Lung (tissue), 12 donors: ENCODE data around the gene SLC38A4. TPM values are rescaled to one million over a fixed set of nuclear protein-coding genes. Genes with fewer than 3 reads are reported as not detected.

ENCODE experiments used
- ATAC-seq: fragments of 200-7000 bp; cut with Tn5 transposase; one replicate; pipeline ENCODE4 v1.9.1; 2020; ENCODE audit warnings: moderate number of reproducible peaks; ENCODE audit not compliant: insufficient read depth, low FRiP score
- DNase-seq, 3 donors: peaks; one replicate each; pipeline ENCODE4 v3.0.0-alpha.2; 2013 to 2017
- H3K27ac ChIP-seq, 2 donors: one replicate each; pipeline ENCODE4 v1.5.1; 2013; ENCODE audit warnings: mild to moderate bottlenecking in 2 of 2, moderate library complexity in 2 of 2, control low read depth in 1 of 2, inconsistent platforms in 1 of 2, low read depth in 1 of 2, low read length in 1 of 2
- H3K27me3 ChIP-seq, 3 donors: one replicate each; pipeline ENCODE4 v1.5.1; 2013; ENCODE audit warnings: low read length in 2 of 3; ENCODE audit not compliant: control insufficient read depth in 3 of 3, insufficient read depth in 3 of 3
- H3K36me3 ChIP-seq, 4 donors: one replicate each; pipeline ENCODE4 v1.5.1; 2013; ENCODE audit warnings: low read length in 4 of 4, mild to moderate bottlenecking in 1 of 4, moderate library complexity in 1 of 4; ENCODE audit not compliant: control insufficient read depth in 4 of 4, insufficient read depth in 4 of 4
- H3K4me1 ChIP-seq, 5 donors: one replicate each; pipeline ENCODE4 v1.5.1; 2013; ENCODE audit warnings: low read length in 5 of 5, mild to moderate bottlenecking in 2 of 5, moderate library complexity in 1 of 5; ENCODE audit not compliant: control insufficient read depth in 5 of 5, insufficient read depth in 5 of 5
- H3K4me3 ChIP-seq: one replicate; pipeline ENCODE4 v1.5.1; 2013; ENCODE audit warnings: mild to moderate bottlenecking, control low read depth, moderate library complexity
- H3K9ac ChIP-seq, 2 donors: one replicate each; pipeline ENCODE4 v1.5.1; 2013; ENCODE audit warnings: low read length in 2 of 2, control low read depth in 1 of 2; ENCODE audit not compliant: insufficient read depth in 1 of 2
- H3K9me3 ChIP-seq, 4 donors: one replicate each; pipeline ENCODE4 v1.5.1; 2013; ENCODE audit warnings: low read length in 3 of 4, mild to moderate bottlenecking in 1 of 4, moderate library complexity in 1 of 4; ENCODE audit not compliant: control insufficient read depth in 4 of 4, insufficient read depth in 3 of 4
- WGBS, 2 donors: extraction: QIAGEN DNeasy Blood & Tissue Kit; methylation state at CpG; one replicate each; pipeline ENCODE4 v1.1.7; 2013; 5-methylcytosine and 5-hydroxymethylcytosine counted together
- polyA plus RNA-seq, 2 donors: library from polyadenylated mRNA; stranded (reverse); fragments of 200-250 nt; gene quantifications; one replicate each; pipeline ENCODE4 v1.2.1, GENCODE V29; 2013
- total RNA-seq, 2 donors: library from RNA; depleted of rRNA in 1 of 2; stranded (reverse); fragments of >200 nt in 1 of 2; gene quantifications; one replicate each; pipeline ENCODE4 v1.2.1, GENCODE V29; 2014 to 2021
- TF ChIP-seq, protein P1 (sequence below): IDR thresholded peaks from 2 replicates; pipeline ENCODE4 v1.5.1; 2012; ENCODE audit warnings: mild to moderate bottlenecking; ENCODE audit errors: control extremely low read depth, extremely low read depth
- donor health status: control.
- donor health status: control.
- donor health status: Bipolar disorder and iron deficiency.
- donor health status: healthy.
- donor health status: DM: yes; HTN: yes; CAD: no.

SLC38A4 gene
- total and polyA plus RNA-seq, 4 donors: 0.07 to 2.7 (median 0.45) TPM

DNA sequence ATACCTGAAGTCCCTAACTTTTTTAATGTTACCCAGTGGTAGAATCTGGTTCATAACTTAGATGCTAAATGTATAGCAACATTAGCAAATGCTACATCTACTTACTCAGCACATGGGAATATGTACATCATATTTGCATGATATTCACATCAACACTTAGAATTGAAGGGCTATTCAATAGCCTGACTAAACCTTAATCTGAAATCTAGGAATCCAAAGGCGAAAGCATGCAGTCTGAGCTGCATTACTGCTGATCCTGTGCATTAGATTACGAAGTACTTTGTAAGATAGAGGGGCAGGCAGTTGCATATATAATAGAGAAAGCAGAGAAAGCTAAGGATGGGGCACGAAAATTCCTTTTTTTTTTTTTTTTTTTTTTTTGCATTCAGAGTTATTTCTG, 40.4 kb downstream of the SLC38A4 start:
- DNase-seq (no peak), ATAC-seq (no peak)
- H3K36me3 ChIP-seq: no peaks in the 10 kb centered on the region
- H3K4me3 ChIP-seq: no peak overlapping the region
- H3K4me1 ChIP-seq: peaks cover 0 to 7% (median 0%) of the 10 kb centered on the region in 5 donors
- H3K27ac ChIP-seq: no peak overlapping the region
- no peaks in the 10 kb centered on the region for H3K27me3 ChIP-seq
- TF ChIP-seq, protein P1, sequence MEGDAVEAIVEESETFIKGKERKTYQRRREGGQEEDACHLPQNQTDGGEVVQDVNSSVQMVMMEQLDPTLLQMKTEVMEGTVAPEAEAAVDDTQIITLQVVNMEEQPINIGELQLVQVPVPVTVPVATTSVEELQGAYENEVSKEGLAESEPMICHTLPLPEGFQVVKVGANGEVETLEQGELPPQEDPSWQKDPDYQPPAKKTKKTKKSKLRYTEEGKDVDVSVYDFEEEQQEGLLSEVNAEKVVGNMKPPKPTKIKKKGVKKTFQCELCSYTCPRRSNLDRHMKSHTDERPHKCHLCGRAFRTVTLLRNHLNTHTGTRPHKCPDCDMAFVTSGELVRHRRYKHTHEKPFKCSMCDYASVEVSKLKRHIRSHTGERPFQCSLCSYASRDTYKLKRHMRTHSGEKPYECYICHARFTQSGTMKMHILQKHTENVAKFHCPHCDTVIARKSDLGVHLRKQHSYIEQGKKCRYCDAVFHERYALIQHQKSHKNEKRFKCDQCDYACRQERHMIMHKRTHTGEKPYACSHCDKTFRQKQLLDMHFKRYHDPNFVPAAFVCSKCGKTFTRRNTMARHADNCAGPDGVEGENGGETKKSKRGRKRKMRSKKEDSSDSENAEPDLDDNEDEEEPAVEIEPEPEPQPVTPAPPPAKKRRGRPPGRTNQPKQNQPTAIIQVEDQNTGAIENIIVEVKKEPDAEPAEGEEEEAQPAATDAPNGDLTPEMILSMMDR: no peak
- H3K9ac ChIP-seq: no peak overlapping the region
- H3K9me3 ChIP-seq: no peaks in the 10 kb centered on the region
- WGBS, 2 donors: 88 to 92% methylated on average over 3 of the region's 3 CpGs

DNA sequence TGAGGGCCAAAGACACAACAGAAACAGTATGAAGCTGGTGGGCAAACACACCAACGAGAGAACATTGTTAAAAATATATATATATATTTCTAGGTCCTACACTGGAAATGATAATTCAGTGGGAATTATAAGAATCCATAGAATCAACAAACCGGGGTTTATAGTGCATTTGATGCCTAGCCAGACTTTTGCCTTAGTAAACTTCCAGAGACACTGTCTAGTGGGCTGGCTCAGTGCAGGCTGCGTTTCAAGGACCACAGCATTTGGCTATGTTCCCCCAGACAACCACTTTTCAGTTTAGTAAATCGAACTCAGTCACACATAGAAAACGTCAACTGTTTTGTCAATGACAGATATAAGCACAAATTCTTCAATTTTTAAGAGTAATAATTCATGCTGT, 41.9 kb downstream of the SLC38A4 start:
- ATAC-seq (no peak), DNase-seq (peak in 2 of 3 donors; percentile 6 to 34)
- H3K9me3 ChIP-seq: no peaks in the 10 kb centered on the region
- H3K9ac ChIP-seq: no peak overlapping the region
- no peaks in the 10 kb centered on the region for H3K27me3 ChIP-seq
- H3K4me1 ChIP-seq: peaks cover 0 to 7% (median 0%) of the 10 kb centered on the region in 5 donors
- TF ChIP-seq, protein P1: no peak
- no peaks in the 10 kb centered on the region for H3K36me3 ChIP-seq
- H3K4me3 ChIP-seq: no peak overlapping the region
- no peak overlapping the region for H3K27ac ChIP-seq
- WGBS, 2 donors: 62 to 80% methylated on average over 5 of the region's 5 CpGs

DNA sequence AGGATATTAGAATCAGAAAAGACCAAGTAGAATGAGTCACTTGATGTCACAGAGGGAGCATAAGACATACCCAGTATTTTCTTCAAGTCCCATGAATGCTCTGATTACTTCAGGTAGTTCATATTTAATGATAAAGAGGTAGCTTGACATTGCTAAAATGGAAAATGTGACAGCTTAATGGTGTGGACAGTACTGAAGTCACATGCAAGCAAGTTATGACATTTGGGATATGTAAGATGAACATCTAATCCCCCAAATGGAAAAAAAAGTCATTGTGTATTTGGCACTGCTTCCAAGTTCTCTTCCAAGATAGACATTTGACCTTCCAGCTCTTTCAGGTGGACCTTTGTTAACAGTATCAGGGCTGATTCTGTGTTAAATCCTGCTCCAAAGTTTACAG, 45.9 kb downstream of the SLC38A4 start:
- no peak overlapping the region for H3K4me3 ChIP-seq
- no peaks in the 10 kb centered on the region for H3K9me3 ChIP-seq
- DNase-seq (no peak), ATAC-seq (no peak)
- TF ChIP-seq, protein P1: no peak
- no peak overlapping the region for H3K9ac ChIP-seq
- no peak overlapping the region for H3K27ac ChIP-seq
- no peaks in the 10 kb centered on the region for H3K36me3 ChIP-seq
- H3K27me3 ChIP-seq: no peaks in the 10 kb centered on the region
- peaks cover 0 to 6% (median 0%) of the 10 kb centered on the region in 5 donors for H3K4me1 ChIP-seq

DNA sequence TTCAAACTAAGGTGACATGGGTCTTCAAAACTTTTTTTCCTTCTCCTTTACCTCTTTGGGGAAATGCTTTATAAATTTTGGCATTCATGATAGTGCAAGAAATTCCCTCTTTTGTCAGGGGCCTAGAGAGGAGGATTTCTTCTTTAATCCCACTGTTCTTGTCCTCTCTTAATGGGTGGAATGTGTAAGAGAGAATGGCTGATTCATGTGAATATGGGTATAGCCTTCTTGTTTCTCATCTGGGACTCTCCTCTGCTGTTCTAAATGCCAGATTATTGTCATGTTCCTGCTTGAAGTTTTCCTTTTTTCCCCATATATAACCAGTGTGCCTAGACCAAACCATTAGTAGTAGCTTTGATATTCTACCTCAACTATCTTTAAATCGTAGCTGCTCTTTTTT, 46.7 kb downstream of the SLC38A4 start:
- no peaks in the 10 kb centered on the region for H3K36me3 ChIP-seq
- DNase-seq (no peak), ATAC-seq (no peak)
- H3K9ac ChIP-seq: no peak overlapping the region
- H3K9me3 ChIP-seq: no peaks in the 10 kb centered on the region
- peaks cover 0 to 2% (median 0%) of the 10 kb centered on the region in 5 donors for H3K4me1 ChIP-seq
- no peaks in the 10 kb centered on the region for H3K27me3 ChIP-seq
- H3K27ac ChIP-seq: no peak overlapping the region
- H3K4me3 ChIP-seq: no peak overlapping the region
- TF ChIP-seq, protein P1: no peak
- WGBS, 2 donors: 92 to 96% methylated on average over 1 of the region's 1 CpG
